ENCODE data around the gene AAK1. TPM values are rescaled to one million over a fixed set of nuclear protein-coding genes. Genes with fewer than 3 reads are reported as not detected.
A peak's percentile ranks its signal among the peaks of the same experiment; 100 is the strongest.

Gene AAK1
- total RNA-seq, 1 donor from 2014 or later, result 20.8 TPM

DNA sequence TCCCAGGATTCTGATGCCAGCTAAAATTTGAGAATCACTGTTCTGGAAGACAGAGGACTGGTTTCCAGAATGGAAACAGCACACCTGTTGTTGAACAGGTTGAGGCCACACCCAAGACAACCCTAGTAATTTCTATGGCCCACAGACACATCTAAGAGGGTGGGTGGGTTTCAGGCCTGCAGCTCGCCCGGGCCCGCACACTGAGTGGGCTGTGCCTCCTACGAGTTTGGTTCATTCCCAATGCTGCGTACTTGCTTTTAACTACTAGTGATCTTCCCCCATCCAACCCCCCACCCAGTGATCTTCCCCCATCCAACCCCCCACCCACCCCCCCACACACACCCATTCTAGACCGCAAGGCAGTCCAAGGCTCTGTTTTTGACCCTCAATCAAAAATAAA is 205.0 kb downstream of the AAK1 start:
- Mint-ChIP-seq H3K36me3 (peaks cover 6% of the 10 kb centered on the region), H3K27ac (no peak overlapping the region), H3K27me3 (ENCODE audit: insufficient read depth, low read depth) (no peaks in the 10 kb centered on the region), H3K9me3 (no peaks in the 10 kb centered on the region), H3K4me3 (peak overlapping the region; percentile 57), H3K4me1 (peaks cover 23% of the 10 kb centered on the region)
- no peaks in the 10 kb centered on the region for H3K9me3 ChIP-seq (ENCODE audit: low read depth)
- H3K4me1 ChIP-seq, result peaks cover 16% of the 10 kb centered on the region
- H3F3A ChIP-seq (ENCODE audit: low read depth), result peaks cover 19% of the 10 kb centered on the region
- H3K4me3 ChIP-seq, result no peak overlapping the region
- no peaks in the 10 kb centered on the region for H4K20me1 ChIP-seq (ENCODE audit: low read depth)
- DNase-seq (ENCODE audit: low spot score), result no peak
- no peak overlapping the region for H2AFZ ChIP-seq (replicated peaks)
- TF ChIP-seq, protein P1, sequence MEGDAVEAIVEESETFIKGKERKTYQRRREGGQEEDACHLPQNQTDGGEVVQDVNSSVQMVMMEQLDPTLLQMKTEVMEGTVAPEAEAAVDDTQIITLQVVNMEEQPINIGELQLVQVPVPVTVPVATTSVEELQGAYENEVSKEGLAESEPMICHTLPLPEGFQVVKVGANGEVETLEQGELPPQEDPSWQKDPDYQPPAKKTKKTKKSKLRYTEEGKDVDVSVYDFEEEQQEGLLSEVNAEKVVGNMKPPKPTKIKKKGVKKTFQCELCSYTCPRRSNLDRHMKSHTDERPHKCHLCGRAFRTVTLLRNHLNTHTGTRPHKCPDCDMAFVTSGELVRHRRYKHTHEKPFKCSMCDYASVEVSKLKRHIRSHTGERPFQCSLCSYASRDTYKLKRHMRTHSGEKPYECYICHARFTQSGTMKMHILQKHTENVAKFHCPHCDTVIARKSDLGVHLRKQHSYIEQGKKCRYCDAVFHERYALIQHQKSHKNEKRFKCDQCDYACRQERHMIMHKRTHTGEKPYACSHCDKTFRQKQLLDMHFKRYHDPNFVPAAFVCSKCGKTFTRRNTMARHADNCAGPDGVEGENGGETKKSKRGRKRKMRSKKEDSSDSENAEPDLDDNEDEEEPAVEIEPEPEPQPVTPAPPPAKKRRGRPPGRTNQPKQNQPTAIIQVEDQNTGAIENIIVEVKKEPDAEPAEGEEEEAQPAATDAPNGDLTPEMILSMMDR (IDR thresholded peaks at IDR 0.05), result no peak
- no peak for TF ChIP-seq EZH2 (IDR thresholded peaks at IDR 0.05)
- TF ChIP-seq EZH2phosphoT487 (IDR thresholded peaks at IDR 0.05), result no peak
- H3K9ac ChIP-seq, result no peak overlapping the region
- H3K27ac ChIP-seq, result no peak overlapping the region
- no peaks in the 10 kb centered on the region for H3K36me3 ChIP-seq
- H3K27me3 ChIP-seq, result no peaks in the 10 kb centered on the region
- H3K4me2 ChIP-seq, result no peak overlapping the region
- peaks cover 31% of the 10 kb centered on the region for H3K79me2 ChIP-seq (ENCODE audit: low read depth)

DNA sequence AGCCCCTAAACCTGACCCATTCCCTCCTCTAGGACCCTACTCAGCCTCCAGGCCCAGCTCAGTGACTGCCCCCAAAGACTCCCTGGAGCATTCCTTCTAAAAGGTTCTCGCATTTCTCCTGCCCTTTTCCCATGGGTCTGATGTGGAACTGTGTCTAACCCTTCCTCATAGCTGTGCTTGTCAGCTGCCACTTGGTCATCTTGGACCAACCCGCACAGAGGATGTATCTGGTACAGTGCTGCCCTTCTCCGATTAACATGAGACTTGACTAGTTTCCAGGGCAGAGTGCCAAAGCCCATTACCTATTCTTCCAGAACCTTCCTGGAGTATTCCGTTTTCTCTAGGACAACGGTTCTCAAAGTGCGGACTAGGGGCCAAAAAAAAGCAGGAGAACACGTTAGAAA is 205.8 kb downstream of the AAK1 start:
- peak overlapping the region; percentile 97 for H3K4me3 Mint-ChIP-seq
- H3F3A ChIP-seq (ENCODE audit: low read depth), result peaks cover 19% of the 10 kb centered on the region

DNA sequence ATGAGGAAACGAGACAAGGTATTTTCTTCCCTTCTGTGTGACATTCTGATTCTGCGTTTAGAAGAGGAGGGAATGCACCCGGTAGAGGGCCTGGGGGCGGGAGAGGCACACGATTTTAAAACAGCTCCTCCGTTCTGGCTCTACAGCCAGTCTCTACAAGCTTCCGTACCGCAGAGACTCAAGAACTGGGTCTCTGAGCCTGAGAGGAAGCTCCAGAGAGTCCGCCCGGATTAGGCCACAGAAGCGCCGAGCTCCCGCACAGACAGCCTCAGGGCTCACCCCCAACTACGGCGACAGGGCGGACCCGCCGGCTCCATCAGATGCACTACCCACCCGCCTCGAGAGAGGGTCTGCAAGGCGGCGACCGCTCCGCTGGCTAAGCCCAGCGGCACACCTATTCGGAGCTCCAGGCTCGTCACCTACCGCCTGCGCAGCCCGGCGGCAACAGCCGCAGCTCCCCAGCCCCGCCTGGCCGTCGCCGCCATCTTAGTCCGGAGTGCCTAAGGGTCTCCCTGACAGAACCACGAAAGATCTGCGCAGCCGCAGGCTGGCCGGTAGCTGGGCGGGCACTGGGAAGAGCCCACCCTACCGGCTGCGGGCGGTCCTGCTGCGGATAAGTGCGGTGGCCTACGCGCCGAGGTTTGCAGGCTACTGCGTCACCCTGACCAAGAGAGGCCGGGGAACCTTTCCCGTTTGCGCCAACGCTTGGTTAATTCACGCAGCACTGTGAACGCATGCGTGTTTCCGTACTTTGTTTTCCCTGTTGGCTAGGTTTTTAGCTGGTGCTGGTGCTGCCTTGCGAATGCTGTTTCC is 206.4 kb downstream of the AAK1 start, which contains the start of gene NFU1:
Gene NFU1, minus strand, starts transcription at position 498 of the 813 bp plus-strand sequence. Its CDS starts 13 bp downstream, at position 485.
- Histone ChIP-seq H3K36me3 (no peaks in the 10 kb centered on the region), H3K27me3 (no peaks in the 10 kb centered on the region), H3K4me1 (peaks cover 16% of the 10 kb centered on the region), H3F3A (ENCODE audit: low read depth) (peaks cover 19% of the 10 kb centered on the region), H3K4me3 (peak within 1 kb of the TSS; percentile 83), H3K9me3 (ENCODE audit: low read depth) (no peaks in the 10 kb centered on the region), H3K79me2 (ENCODE audit: low read depth) (peaks cover 31% of the 10 kb centered on the region), H2AFZ (replicated peaks) (peak within 1 kb of the TSS; percentile 94), H3K9ac (peak within 1 kb of the TSS; percentile 59), H3K27ac (peak within 1 kb of the TSS; percentile 64), H4K20me1 (ENCODE audit: low read depth) (no peaks in the 10 kb centered on the region), H3K4me2 (peak within 1 kb of the TSS; percentile 99)
- Mint-ChIP-seq H3K27me3 (ENCODE audit: insufficient read depth, low read depth) (no peaks in the 10 kb centered on the region), H3K4me3 (peak within 1 kb of the TSS; percentile 97), H3K36me3 (peaks cover 6% of the 10 kb centered on the region), H3K27ac (peak within 1 kb of the TSS; percentile 96), H3K4me1 (peaks cover 23% of the 10 kb centered on the region), H3K9me3 (no peaks in the 10 kb centered on the region)
- peak; percentile 97 for DNase-seq (ENCODE audit: low spot score)
- TF ChIP-seq, protein P1 (IDR thresholded peaks at IDR 0.05), result peak; percentile 60
- TF ChIP-seq EZH2 (IDR thresholded peaks at IDR 0.05) (peak; percentile 28), EZH2phosphoT487 (IDR thresholded peaks at IDR 0.05) (no peak)

More for the DNA sequence above, 205.8 kb downstream of the AAK1 start:
- Histone ChIP-seq H3K36me3 (no peaks in the 10 kb centered on the region), H3K4me1 (peaks cover 16% of the 10 kb centered on the region), H3K4me3 (peak overlapping the region; percentile 83), H3K4me2 (peak overlapping the region; percentile 53), H2AFZ (replicated peaks) (peak overlapping the region; percentile 94), H3K27me3 (no peaks in the 10 kb centered on the region), H4K20me1 (ENCODE audit: low read depth) (no peaks in the 10 kb centered on the region), H3K79me2 (ENCODE audit: low read depth) (peaks cover 31% of the 10 kb centered on the region), H3K9me3 (ENCODE audit: low read depth) (no peaks in the 10 kb centered on the region), H3K9ac (no peak overlapping the region), H3K27ac (no peak overlapping the region)
- Mint-ChIP-seq H3K27me3 (ENCODE audit: insufficient read depth, low read depth) (no peaks in the 10 kb centered on the region), H3K27ac (peak overlapping the region; percentile 92), H3K4me1 (peaks cover 23% of the 10 kb centered on the region), H3K9me3 (no peaks in the 10 kb centered on the region), H3K36me3 (peaks cover 6% of the 10 kb centered on the region)
- no peak for DNase-seq (ENCODE audit: low spot score)
- no peak for TF ChIP-seq EZH2phosphoT487 (IDR thresholded peaks at IDR 0.05)
- TF ChIP-seq EZH2 (IDR thresholded peaks at IDR 0.05), result no peak
- TF ChIP-seq, protein P1 (IDR thresholded peaks at IDR 0.05), result no peak

Measured in neural progenitor cell (in vitro differentiated cells).